ENCODE results near the gene YIF1A. TPM values are rescaled to one million over a fixed set of nuclear protein-coding genes. Genes with fewer than 3 reads are reported as not detected.

Gene YIF1A
- total RNA-seq, 4 donors from 2014 or later = 55.3 to 76.2 (median 74.1) TPM

GRCh38 chr11:66239998-66240780 is 48.8 kb downstream of the YIF1A start:
- H3K4me3 ChIP-seq (ENCODE audit: low read depth, poor library complexity, severe bottlenecking) = no peak overlapping the region
- WGBS, 2 donors = 89 to 90% methylated on average over 25 of the region's 25 CpGs
- intact Hi-C loops (cut with DNase I; ENCODE audit: low total_unique reads) = no loop called here
- DNase-seq (ENCODE audit: low spot score in 2 of 2) = no peak
- TF ChIP-seq CTCF (IDR thresholded peaks at IDR 0.05) (no peak), POLR2A (IDR thresholded peaks at IDR 0.05) (no peak)

GRCh38 chr11:66239511-66239910 is 49.4 kb downstream of the YIF1A start:
- no peak for TF ChIP-seq CTCF (IDR thresholded peaks at IDR 0.05)
- TF ChIP-seq POLR2A (IDR thresholded peaks at IDR 0.05) = no peak
- no peak for DNase-seq (ENCODE audit: low spot score in 2 of 2)
- H3K4me3 ChIP-seq (ENCODE audit: low read depth, poor library complexity, severe bottlenecking) = no peak overlapping the region
- intact Hi-C loops (cut with DNase I; ENCODE audit: low total_unique reads) = no loop called here
- WGBS, 2 donors = 79 to 84% methylated on average over 3 of the region's 3 CpGs

GRCh38 chr11:66238786-66239413 is 50.0 kb downstream of the YIF1A start:
- intact Hi-C loops (cut with DNase I; ENCODE audit: low total_unique reads) = no loop called here
- TF ChIP-seq POLR2A (IDR thresholded peaks at IDR 0.05) (no peak), CTCF (IDR thresholded peaks at IDR 0.05) (no peak)
- 87% methylated on average over 17 of the region's 17 CpGs for WGBS, 2 donors
- no peak for DNase-seq (ENCODE audit: low spot score in 2 of 2)
- H3K4me3 ChIP-seq (ENCODE audit: low read depth, poor library complexity, severe bottlenecking) = no peak overlapping the region

GRCh38 chr11:66237867-66238266 is 51.1 kb downstream of the YIF1A start:
- WGBS, 2 donors = 92 to 93% methylated on average over 6 of the region's 6 CpGs
- intact Hi-C loops (cut with DNase I; ENCODE audit: low total_unique reads) = no loop called here
- TF ChIP-seq CTCF (IDR thresholded peaks at IDR 0.05) (no peak), POLR2A (IDR thresholded peaks at IDR 0.05) (no peak)
- no peak for DNase-seq (ENCODE audit: low spot score in 2 of 2)
- H3K4me3 ChIP-seq (ENCODE audit: low read depth, poor library complexity, severe bottlenecking) = no peak overlapping the region

- no peak overlapping the region for H3K4me3 ChIP-seq (ENCODE audit: low read depth, poor library complexity, severe bottlenecking)
- intact Hi-C loops (cut with DNase I; ENCODE audit: low total_unique reads) = no loop called here
- TF ChIP-seq POLR2A (IDR thresholded peaks at IDR 0.05) (no peak), CTCF (IDR thresholded peaks at IDR 0.05) (no peak)
- 88 to 92% methylated on average over 11 of the region's 11 CpGs for WGBS, 2 donors
- DNase-seq (ENCODE audit: low spot score in 2 of 2) = no peak
Measured at GRCh38 chr11:66235141-66235540, 53.8 kb downstream of the YIF1A start.

Other genes with a start within 250 kb of the YIF1A start
- not detected for gene GAL3ST3, start 240.0 kb downstream of the YIF1A start, total RNA-seq
- 100 to 1,000 TPM in 3 of 4 donors, 10 to 100 TPM in 1; 94.3 to 160 (median 114) TPM for gene SF3B2, start 236.8 kb downstream of the YIF1A start, total RNA-seq
- gene PACS1, start 218.9 kb downstream of the YIF1A start, total RNA-seq = 10 to 100 TPM; 26.7 to 41.1 (median 32.4) TPM
- gene KLC2, start 31.4 kb downstream of the YIF1A start, total RNA-seq = 10 to 100 TPM; 16.8 to 37.3 (median 23.0) TPM
- gene RAB1B, start 20.5 kb downstream of the YIF1A start, total RNA-seq = 100 to 1,000 TPM; 118 to 143 (median 126) TPM
- 1 to 10 TPM in 1 of 4 donors, under 1 TPM in 1, not detected in 2; 0.42 to 3.2 TPM for gene CNIH2, start 11.0 kb downstream of the YIF1A start, total RNA-seq
- not detected for gene TMEM151A, start 2.8 kb upstream of the YIF1A start, total RNA-seq
- 10 to 100 TPM in 2 of 4 donors, 1 to 10 TPM in 2; 6.3 to 23.5 (median 12.3) TPM for gene CD248, start 27.9 kb upstream of the YIF1A start, total RNA-seq
- gene RIN1, start 47.3 kb upstream of the YIF1A start, total RNA-seq = 10 to 100 TPM; 48.3 to 56.9 (median 53.8) TPM
- 10 to 100 TPM; 40.1 to 68.4 (median 57.5) TPM for gene BRMS1, start 56.0 kb upstream of the YIF1A start, total RNA-seq
- gene B4GAT1, start 58.5 kb upstream of the YIF1A start, total RNA-seq = 10 to 100 TPM; 23.9 to 32.4 (median 30.0) TPM
- gene SLC29A2, start 82.6 kb upstream of the YIF1A start, total RNA-seq = 1 to 10 TPM; 1.8 to 2.7 (median 2.4) TPM
- under 1 TPM in 1 of 4 donors, not detected in 3; 0.19 TPM for gene NPAS4, start 131.9 kb upstream of the YIF1A start, total RNA-seq
- gene MRPL11, start 149.7 kb upstream of the YIF1A start, total RNA-seq = 10 to 100 TPM; 30.6 to 41.1 (median 36.2) TPM
- gene PELI3, start 177.8 kb upstream of the YIF1A start, total RNA-seq = 10 to 100 TPM; 14.3 to 22.0 (median 17.1) TPM
- 10 to 100 TPM; 15.5 to 48.5 (median 20.1) TPM for gene DPP3, start 191.3 kb upstream of the YIF1A start, total RNA-seq
- gene BBS1, start 221.5 kb upstream of the YIF1A start, total RNA-seq = 10 to 100 TPM; 27.4 to 51.6 (median 37.1) TPM

Data from lower leg skin (tissue), 4 donors.